Hematopoietic multipotent progenitor cell treated with erythropoietin and hydrocortisone succinate and interleukin-3 and kit ligand, for 15 days (in vitro differentiated cells): ENCODE data around the gene NADK.

Source experiments
- DNase-seq: peaks from one replicate; pipeline ENCODE4 v3.0.0-alpha.2; 2015; ENCODE audit warnings: low spot score

NADK gene

DNA sequence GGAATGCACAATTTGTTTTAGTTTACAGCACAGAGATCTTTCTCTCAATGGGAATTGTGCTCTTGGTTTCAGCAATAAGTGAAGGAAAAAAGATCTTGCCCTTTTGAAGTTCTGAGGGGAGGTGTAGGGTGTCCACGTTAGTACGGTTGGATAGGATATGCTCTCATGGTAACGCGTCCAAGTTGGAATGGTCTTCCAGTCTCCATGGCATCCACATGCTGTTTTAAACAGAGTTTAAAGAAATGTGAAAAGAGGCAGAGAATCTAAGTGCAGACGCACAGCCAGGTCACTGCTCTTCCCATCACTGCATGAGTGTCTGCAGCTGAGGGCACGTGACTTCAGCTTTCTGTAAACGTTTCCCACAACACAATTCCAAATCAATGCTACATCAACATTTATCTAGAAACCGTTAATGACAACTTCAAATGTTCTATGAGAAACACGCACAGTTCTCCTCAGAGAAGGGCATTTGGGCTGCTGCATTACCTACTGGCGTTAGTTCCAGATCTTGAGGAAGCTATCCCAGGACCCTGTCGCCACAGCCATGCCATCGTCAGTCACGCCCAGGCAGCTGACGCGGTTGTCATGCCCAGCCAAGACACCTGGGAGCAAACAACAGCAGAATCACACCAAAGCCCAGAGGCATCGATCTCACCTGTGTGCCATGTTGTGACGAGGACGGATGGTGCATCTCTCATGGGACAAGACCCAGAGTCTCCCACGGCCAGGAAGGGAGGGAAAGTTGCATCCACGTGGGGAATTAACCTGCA lies 8.8 kb upstream of the NADK start:
- no peak for DNase-seq

- DNase-seq, result no peak
Observed at GRCh38 chr1:1785666-1786065, 7.4 kb upstream of the NADK start.

DNA sequence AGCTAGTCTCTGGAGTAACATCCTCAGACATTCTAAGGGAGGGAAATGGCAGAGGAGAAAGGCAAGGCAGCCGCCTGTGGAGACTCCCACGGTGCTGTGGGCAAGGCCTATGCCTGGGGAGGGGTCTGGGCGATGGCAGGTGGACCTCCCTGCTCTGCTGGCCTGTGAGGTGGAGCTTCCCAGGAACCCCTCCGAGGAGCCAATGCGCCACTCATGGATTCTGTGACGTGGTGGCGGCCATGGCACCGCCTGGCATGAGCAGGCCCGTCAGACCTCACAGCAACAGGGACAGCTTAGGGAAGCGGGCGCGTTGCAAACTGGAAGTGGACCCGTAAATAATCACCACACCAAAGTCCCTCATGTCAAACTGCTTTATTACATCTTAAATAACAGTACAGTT lies 6.7 kb upstream of the NADK start:
- no peak for DNase-seq

GRCh38 chr1:1783320-1783719 lies 5.0 kb upstream of the NADK start:
- DNase-seq, result no peak

GRCh38 chr1:1782399-1783221 lies 4.3 kb upstream of the NADK start:
- no peak for DNase-seq

GRCh38 chr1:1781526-1781903 lies 3.2 kb upstream of the NADK start:
- no peak for DNase-seq

DNA sequence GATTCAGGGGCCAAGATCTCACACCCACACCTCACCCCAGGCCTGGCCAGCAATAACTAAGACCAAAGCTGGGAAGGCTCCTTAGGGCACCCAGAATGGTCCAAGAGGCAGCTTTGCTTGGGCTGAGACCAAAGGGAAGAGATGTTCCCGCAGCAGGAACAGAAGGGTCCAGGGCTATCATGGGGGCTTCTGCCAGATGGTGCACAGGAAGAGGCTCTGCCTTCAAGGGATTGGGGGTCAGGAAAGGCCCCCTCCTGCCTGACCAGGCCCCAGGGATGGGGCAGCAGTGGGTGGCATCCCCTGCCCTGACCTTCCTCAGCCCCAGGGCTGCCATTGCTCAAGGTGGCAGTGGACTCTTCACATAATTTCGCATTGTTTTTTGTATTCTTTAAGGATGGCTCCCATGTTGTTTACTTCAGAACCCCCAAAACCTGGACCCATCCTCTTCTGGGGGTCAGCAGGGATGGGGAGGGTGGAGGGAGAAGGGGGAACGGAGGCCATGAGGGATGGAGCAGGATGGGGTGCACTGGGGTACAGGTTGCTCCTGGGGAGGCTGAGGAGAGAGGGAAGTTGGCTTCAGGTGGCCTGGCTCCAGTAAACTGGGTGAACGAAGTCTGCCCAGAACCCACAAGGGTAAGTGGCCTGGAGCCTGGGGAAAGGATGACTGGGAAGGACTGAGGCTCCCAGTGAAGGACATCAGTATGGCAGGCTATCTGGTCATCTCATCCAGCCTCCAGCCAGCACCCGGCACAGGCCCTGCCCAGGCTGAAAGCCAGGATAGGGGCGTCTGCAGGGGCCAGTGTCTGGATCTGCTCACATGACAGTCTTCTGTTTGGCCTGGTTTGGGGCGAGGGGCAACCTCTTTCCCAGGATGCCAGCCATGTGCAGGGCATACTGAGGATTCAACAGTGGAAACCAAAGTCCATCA lies 2.6 kb upstream of the NADK start:
- DNase-seq, result no peak

- peak; percentile 26 for DNase-seq
Observed at GRCh38 chr1:1779691-1780597, 1.7 kb upstream of the NADK start.

DNA sequence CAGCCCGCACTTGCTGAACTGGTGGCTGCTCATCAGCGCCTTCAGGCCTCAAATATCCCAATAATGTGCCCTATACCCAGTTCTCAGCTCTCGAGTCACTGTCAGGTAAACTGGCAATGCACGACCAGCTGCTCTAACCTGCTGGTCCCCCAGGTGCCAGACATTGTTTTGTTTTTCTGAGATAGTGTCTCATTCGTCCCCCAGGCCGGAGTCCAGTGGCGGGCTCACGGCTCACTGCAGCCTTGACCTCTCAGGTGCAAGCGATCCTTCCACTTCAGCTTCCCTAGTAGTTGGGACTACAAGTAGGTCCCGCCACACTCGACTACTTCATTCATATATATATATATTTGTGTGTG lies 1.0 kb upstream of the NADK start:
- no peak for DNase-seq

GRCh38 chr1:1778663-1779319 lies 521 bp upstream of the NADK start:
- peak; percentile 39 for DNase-seq

- peak; percentile 14 for DNase-seq
Observed at GRCh38 chr1:1777583-1777899, 729 bp downstream of the NADK start.

DNA sequence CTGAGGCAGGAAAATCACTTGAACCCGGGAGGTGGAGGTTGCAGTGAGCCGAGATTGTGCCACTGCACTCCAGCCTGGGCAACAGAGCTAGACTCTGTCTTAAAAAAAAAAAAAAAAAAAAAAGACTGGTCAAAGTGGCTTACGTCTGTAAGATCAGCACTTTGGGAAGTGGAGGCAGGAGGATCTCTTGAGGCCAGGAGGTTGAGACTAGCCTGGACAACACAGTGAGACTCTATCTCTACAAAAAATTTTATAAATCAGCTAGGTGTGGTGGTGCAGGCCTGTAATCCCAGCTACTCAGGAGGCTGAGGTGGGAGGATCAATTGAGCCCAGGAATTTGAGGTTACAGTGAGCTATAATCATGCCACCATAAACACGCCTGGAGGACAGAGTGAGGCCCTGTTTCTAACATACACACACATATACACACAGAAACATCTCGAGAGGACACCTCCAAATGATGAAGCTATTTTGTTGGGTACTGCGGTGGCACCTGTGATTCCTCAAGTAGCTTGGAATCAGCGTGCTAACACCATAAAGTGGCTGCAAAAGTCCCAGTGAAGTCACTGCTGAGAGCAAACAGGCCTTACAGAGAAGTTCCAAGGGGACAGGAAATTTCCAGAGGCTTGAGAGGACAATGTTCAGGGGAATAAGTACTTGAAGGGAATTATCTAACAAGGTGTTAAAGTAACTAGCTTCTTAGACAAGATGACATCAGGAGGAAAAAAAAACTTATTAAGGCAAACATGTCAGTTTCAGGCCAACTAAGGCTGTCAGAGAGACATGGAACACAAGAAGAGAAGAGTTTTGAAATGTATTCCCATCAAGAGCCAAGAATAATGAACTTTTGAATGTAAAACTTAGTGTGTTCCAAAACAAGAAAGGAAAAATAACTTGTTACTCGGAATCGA lies 1.3 kb downstream of the NADK start:
- no peak for DNase-seq

- no peak for DNase-seq
Observed at GRCh38 chr1:1775327-1776226, 2.7 kb downstream of the NADK start.

- no peak for DNase-seq
Observed at GRCh38 chr1:1773874-1774273, 4.4 kb downstream of the NADK start.

GRCh38 chr1:1771096-1771495 lies 7.2 kb downstream of the NADK start:
- DNase-seq, result no peak

GRCh38 chr1:1770102-1770501 lies 8.2 kb downstream of the NADK start:
- DNase-seq, result no peak

DNA sequence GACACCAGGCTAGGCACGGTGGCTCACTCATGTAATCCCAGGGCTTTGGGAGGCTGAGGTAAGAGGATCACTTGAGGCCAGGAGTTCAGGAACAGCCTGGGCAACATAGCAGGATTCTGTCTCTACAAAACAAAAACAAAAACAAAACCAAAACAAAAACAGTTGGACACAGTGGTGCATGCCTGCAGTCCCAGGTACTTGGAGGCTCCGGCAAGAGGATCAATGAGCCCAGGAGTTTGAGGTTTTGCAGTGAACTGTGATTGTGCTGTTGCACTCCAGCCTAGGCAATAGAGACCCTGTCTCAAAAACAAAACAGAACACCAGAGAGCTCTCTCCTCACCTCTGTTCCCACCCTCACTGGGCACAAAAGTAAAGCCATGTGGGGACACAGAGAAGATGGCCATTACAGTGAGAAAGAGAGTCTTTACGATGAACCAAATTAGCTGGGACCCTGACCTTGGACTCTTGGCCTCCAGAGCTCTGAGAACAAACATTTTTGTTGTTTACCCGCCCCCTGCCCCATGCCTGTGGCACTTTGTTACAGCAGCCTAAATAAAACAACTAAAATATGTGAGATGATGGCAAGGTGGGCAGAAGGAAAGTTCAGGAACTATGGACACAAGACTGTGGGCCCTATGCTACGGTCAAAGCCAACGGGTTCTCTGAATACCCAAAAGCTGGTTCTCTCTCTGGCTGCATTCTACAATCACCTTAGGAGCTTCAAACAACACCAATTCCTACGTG lies 9.8 kb downstream of the NADK start:
- no peak for DNase-seq

GRCh38 chr1:1764876-1765470 lies 13.3 kb downstream of the NADK start:
- DNase-seq, result no peak
